Measurements from ENCODE around the gene RPS21.

RPS21 gene

DNA sequence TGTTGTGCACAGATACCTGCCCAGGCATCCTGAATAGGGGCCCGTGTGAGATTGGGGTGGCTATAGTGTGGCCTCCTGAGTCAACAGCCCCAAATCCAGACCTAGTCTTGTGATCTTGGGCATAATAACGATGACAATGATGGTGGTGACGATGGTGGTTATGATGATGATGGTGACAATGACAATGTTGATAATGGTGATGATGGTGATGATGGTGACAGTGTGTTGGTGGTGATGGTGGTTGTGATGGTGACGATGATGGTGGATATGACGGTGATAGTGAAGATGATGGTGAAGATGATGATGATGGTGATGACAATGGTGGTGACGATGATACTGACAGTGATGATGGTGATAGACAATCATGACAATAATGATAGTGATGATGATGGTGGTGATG lies 5.1 kb upstream of the RPS21 start:
- no peak for DNase-seq

DNA sequence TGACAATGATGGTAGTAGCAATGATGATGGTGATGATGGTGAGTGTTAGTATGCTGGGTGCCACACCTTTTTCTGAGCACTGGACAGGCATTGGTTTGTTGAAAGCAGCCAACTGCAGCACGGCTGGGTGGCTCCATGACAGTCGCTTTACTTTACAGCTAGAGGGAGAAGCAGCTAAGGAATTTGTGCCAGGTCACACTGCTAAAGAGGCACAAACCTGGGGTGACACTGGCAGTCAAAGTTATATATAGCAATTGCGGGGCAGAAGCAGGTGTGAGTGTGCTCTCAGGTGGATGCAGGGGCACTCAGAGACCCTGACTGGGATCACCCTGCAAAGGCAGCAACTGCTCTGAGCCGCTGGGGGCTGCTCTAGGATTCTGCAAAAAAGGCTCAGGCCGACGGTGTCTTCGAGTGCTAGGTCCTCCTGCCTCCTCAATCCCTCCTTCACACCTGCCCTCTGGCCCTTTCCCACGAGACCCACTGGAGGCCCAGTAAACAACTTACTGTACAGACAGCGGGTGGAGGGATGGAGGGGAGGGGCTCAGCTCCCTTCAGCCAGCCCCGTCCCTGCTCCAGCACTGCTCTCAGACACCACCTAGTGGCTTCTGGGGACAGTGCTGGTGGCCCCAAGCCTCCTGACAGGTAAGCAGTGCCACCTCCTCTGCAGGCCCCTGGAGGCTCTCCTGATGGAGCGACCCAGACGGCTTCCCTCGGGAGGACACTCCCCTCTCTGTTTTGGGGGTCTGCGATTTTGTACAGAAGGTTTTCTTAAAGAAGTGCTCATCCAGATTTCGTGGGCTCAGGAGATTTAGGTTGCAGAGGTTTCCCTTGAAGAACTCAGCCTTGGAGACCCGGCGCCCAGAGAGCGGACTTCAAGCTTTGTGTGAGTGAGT lies 4.4 kb upstream of the RPS21 start:
- DNase-seq: peak; percentile 61

DNA sequence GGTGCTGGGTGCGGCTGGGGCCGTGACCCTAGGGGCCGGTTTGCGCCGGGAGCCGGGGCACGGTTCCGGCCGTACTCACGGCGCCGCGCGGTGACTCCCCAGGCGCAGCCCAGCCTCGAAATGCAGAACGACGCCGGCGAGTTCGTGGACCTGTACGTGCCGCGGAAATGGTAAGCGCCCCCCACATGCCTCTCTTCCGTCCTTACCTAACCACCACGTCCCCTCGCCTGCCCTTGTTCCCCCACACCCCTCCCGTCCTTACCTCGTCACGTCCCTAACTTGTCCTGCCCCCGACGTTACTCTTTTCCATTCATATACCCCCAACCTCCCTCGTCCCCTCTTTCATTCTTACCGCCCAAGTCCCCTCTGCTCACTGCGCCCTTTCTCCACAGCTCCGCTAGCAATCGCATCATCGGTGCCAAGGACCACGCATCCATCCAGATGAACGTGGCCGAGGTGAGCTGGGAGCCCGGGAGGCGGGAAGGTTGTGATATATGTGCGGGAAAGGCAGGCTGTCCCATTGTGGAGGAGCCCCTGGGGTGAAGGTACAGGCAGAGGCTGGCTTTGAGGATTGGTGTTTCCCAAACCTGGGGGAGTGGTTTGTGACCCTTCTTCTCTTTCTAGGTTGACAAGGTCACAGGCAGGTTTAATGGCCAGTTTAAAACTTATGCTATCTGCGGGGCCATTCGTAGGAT lies 463 bp downstream of the RPS21 start:
- no peak for DNase-seq

DNA sequence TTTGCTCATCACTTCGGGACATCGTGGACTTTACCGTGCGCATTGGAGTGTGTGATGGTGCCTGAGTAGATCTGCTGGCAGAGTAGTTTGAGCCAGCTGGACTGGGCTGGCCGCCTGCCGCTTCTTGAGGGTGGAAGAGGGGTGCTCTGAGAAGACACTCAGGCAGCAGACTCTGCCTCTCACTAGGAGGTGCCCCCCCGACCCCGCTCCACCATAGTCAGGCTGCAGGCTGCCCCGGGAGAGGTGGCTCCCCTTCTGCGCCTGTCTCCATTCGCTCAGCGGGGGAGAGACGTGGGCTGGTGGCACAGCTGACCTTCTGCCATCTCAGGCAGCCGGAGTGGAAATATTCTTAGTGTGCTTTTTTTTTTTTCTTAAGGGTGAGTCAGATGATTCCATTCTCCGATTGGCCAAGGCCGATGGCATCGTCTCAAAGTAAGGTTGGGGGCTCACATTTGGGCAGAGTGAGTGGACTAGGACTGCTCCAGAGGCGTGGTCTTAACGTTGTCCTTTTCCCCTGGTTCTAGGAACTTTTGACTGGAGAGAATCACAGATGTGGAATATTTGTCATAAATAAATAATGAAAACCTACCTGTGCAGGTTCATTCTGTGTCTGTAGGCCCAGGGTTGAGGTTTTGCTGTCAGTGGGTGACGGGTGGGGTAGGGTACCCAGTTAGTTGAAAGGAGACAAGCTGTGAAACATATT lies 1.2 kb downstream of the RPS21 start:
- DNase-seq: no peak

DNA sequence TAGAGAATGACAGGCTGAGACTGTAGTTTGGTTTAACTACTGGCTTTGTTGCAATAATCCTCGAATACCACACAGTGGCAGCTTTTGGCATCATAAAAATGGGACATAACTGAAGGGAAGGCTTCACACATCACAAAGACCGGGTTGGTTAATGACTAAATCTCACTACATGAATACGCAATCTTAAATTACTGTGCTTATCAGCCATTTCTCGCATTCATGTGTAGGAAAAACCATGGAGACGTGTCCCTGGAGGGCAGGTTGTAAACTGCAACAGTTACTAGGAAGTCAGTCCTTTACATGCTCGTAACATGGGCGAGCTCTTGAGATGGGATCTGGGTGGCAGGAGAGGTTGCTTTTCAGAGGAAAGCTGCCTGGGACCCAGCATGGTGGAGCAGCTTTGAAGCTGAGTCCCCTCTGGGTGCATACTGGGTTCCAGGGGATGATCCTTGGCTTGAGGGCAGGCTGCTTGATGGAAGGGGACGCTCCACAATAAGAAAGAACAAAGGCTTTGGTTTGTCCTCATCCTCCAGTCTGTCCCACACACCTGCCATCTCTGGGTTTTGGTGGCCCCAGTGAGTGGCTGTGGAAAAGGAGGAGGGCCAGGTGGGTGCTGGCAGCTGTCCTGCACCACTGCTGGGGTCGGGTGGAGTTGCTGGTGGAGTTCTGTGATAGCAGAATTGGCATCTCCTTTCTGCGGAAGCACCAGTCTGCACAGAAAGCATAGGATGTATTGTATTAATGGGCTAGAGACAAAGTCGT lies 2.1 kb downstream of the RPS21 start:
- no peak for DNase-seq

DNA sequence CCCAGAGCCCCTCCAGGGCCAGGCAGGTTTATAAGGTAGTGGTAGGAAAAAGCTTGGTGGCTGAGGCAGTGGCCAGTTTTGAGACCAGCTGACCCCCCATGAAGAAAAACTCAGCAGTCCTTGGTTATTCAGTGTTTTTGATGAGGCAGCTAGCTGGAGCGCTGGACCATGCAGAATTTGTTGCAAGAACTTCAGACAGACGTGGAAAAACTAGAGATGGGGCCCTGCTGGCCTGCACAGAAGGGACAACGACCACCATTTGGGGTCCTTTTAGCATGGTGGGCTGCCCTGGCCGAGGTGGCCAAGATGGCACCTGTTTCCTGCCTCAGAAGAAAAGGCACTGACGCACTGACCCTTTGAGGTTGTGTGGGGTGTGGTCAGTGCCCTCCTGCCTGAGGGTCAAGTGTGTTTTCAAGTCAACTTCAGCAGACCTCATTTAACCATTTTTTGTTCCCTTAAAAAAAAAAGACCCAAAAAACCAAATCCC lies 2.7 kb downstream of the RPS21 start:
- DNase-seq: no peak

DNA sequence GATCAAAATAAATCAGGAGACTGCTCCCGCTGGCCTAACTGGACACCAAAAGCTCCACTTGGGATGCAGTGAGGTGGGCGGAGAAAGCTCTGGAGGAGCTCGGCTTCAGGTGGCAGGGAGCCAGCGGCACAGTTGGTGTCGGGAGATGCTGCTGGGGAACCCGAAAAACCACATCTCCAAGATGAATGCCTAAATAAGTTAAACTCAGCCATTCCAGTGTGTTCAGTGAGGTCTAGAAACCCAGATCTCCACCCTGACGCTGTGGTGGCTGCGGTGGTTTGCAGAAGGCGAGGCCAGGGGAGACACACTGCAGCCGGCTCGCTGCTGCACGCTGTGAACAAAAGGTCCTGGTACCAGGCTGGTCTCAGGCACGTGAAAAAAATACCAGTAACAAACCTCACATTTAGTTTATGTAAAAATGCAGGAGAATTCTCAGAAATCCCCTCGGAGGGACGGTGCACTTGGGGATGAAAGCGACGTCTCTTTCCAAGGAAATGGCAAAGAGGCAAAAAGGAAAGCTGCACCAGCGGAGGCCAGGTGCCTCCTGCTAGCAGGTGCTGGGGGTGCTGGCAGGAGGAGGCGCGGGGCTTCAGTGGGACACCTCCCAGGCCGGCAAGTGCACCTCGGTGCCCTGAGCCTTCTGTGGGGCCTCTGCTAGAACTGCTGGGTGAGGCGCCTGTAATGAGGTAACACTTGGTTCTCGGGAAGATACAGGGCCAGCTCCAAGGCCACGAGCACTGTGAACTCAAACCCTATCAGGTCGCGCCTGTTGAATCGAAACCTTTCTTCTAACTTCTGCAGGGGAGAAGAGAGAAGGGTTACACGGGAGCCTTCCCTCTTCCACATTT lies 3.6 kb downstream of the RPS21 start:
- no peak for DNase-seq

DNA sequence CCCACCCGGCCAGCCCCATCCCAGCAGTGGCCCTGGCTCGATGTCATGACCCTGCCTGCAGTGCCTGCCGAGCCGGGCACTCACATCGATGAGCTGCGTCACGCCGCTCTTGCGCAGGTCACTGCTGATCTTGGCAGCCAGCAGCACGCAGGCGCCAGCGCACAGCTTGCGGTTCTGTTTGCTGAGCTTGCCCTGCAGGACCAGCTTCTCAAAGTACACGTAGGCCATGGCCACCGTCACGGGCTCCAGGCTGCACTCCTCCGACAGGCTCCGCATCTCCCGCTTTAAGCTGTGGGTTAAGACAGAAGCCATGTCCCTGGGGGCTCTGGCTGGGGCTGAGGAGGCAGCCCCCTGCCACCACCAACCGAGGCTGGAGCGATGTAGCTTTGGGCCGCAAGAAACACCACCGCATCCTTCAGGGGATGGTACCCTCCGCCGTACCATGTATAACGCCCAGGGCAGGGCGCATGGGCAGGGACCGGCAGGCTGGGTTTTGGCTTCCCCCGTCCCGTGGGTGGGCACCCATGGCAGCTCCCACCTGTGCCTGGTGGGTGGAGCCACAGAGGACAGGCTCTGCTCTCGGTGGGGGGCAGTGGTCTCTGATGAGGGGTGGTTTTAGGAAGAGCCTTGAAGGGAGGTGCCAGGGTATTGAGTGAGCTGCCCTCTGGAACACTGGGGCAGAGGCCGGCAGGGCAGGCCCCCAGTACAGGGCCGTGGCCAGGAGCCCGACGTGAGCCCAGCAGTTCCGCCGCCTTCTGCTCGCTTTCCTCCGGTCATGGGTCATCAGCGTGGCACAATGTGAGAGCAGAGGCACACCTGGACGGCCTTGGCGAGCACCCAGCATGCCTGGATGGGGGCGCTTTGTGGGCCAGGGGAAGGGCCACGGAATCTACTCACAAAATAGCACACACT lies 4.5 kb downstream of the RPS21 start:
- DNase-seq: no peak

DNA sequence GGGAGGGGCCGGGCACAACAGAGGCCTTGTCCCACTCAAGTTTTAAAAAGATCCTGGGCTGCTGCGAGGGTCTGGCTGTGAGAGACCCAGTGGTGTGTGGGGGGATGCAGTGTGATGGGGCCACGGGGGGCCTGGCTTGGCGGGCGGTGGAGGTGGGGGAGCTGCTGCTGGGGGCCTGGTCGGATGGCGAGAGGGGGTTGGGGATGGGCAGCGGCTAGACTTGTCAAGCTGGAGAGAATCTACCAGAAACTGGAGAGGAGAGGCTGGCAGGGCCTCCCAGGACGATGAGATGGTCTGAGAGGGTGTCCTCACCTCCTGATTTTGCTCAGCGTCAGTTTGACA lies 5.1 kb downstream of the RPS21 start:
- DNase-seq: no peak

DNA sequence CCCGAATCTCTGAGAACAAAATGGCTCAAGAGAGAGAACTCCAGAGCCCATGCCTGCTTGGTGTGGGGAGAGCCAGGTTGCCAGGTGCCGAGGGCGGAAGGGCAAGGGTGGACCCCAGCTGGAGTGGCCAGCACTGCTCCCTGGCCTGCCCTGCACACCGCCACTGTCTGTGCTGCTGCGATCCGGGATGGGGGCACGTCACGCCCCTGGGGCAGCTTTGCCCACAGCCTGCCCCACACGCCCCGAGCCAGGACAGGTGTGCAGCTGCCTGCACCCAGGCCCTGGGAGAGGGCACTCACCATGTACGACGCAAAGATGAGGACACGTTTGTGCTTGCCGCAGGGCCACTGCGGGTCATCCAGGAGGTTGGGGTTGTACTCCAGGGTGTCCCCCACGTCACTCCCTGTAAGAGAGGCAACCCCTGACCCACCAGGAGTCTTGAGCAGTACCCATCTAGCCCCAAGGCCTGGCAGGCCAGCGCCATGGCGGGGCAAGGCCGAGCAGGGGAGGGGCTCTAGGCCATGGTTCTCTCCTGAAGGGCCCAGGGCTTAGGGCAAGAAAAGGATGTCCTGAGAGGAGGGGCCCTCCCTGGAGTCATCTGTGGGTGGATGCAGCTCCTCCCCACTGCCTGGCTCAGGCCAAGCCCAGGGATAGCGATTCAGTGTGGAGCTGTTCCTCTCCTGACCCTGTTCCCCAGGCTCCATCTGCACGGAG lies 5.9 kb downstream of the RPS21 start:
- no peak for DNase-seq

DNA sequence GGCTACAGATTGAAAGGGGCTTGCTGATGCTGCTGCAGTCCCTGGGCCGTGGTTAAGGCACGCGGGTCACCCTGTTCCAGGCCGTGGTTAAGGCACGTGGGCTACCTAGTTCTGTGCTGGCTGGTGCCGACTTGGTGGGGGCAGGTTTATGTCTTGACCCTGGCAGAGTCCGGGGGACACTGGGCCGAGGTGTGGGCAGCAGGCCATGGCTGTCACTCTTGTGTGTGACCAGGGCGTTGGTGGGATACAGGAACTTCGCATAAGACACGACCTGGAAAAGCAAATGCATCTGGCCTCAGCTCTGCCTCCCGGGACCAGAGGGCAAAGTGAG lies 6.4 kb downstream of the RPS21 start:
- DNase-seq: no peak

DNA sequence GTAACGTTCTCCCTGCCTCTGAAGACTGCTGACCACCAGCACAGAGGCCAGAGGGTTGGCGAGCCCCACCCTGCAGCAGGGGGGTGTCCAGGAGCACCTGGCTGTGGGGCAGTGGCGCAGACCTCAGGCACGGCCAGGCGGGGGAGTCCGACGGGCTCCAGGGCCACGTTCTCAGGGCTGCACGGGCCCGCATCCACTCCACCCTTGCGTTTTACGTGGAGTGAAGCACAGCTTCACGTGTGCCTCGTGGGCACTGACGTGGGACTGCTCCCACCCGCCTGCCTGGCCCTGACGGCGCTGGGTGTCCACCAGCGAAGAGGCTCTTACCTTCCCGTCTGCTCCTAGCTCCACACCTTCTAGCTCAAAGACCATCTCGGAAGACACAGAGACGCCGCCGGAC lies 6.9 kb downstream of the RPS21 start:
- no peak for DNase-seq

DNA sequence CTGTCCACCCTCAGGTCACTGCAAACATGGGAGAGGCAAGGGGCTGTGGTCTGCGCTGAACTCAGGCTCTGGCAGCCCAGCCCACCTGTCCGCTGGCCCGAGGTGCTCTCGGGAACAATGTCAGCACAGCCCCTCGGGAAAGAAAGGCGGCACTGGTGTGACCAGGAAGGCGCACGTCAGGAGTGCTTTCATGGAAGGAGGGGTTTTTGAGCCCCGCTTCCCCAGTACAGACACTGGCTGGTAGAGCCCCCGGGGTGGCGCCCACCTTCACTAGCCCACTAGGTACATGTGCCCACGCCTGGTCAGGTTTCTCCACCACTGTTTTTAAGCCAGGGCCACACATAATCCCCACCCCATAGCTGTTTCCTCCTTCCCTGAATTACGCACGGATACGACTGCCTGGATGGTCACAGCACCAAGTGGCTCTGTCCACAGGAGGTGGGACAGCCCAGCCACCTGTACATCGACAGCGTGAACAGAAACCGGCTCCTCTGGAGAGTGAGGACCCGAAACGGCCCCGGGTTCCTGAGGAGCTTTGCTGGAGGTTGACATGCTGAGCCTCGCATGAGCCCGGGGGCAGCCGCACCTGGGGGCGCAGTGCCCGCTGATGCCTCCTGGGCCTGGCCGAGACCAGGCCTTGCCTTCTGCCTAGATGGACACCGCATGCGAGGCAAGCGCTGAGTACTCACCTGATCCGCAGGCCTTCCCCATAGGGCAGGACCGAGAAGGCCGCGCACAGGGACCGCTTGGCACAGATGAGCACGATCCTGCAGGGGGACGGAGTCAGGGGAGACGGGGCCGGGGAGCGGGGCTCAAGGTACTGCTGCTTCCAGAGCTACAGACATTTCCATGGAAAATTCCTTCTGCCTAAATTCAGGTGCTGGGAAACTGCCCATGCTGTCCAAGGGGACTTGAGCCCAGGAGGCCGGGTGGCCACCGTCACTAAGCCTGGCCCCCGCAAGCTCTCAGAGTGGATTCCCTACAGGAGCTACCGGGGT lies 7.6 kb downstream of the RPS21 start:
- no peak for DNase-seq

DNA sequence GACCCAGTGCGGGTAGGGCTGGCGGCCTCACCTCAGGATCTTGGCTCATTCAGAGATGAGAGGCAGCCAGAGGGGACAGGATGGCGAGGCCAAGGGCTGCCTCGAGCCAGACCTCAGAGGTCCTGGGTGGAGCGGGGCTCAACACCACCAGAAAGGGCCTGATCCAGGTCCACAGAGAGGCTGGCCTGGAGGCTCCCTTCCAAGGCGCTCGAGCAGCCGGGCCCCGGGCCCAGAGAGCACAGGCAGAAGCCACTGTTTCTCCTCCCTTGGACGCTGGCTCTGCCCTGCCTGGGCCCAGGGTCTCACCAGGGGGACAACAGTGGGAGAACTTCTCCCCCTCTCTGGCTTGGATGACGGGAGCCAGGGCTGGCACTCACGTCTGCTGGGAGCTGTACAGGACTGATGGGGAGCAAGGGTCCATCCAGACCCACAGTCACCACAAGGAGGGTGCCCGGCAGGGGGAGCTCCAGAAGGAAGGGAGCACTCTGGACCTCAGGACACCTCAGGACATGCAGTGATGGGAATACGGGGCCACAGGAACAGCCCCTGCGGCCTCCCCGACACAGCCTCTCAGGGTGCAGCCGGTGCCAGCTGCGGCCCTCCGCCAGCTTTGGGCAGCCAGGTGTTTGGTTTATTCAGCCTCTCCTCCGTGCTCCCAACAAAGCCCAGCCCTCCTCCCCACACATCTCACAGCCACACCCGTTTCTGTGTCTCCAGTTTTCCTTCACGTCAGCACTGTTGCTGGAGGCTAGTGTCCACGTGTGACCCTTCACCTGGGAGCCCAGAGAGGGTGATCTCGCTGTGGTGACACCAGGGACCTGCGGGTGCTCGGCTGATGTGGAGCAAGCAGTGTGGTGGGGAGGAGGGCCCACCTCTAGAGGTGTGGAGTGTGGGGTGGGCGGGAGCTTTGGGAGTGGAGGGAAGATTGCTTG lies 8.7 kb downstream of the RPS21 start:
- DNase-seq: no peak

DNA sequence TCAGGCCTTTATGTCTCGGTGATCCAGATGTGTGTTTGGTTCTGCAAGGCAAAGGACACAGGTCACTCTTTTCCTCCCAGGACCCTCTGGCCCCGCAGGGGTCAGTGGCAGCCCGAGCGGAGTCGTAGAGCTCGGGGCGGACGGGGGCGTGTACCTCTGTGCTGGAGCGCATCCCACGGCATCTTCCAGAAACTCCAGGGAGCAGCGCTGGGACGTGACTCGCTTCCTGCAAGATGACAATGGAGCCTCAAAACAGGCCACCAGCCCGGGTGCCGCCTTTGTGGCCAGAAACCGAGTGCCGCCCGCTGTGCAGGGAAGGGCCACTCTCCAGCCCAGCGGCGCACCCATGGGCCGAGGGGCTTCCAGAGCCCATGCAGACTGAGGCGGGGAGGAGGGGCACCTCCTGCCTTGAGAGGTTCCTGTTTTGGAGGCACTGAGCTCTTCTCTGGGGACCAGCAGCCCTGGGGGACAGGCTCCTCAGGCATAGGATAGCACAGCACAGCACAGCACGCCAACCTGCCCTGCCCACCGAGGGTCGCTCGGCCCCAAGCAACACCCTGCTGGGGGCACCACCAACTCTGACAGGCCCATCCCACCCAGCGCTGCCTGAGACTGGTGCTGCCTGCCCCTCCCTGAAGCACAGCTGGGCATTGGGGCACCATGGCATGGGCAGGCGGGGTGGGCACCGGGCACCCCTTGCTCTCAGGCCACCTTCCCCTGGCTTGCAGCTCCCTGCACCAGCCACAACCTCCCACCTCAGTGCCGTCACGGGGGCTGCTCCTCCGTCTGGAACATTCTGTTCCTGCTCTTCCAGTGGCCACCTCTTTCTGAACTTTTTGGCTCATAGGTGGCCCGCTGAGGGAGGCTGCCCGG lies 9.7 kb downstream of the RPS21 start:
- no peak for DNase-seq

DNA sequence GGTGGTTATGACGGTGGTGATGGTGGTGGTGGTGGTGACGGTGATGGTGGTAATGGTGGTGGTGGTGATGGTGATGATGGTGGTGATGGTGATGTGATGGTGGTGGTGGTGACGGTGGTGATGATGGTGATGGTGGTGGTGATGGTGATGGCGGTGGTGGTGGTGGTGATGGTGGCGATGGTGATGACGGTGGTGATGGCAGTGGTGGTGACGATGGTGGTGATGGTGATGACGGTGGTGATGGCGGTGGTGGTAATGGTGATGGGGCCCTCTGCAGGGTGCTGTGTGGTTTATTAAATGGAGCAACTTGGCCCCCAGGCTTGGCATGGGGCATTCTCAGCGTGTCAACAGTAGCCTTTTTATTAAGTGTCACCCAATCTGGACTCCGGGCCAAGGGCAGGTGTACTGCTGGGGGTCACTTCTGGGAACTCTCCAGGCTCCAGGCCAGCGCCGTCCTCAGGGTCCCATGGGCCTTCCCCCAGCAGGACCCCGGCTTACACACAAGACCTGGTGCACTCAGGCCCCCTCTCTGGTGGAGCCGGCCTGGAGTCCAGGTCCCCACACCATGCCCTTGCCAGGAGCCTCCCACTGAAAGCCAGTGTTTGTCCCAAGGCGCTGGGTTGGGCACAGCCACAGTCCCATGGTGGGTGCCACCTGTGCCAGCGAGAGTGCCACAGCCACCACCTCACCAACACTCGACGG lies 11.4 kb downstream of the RPS21 start:
- no peak for DNase-seq

Data from fibroblast of skin of right quadriceps (primary cell).